ENCODE measurements around the gene RIOK2. TPM values are rescaled to one million over a fixed set of nuclear protein-coding genes. Genes with fewer than 3 reads are reported as not detected.
"Not testable (repeated sequence)": the region's sequence is repeated elsewhere in the genome, so short reads cannot be mapped to it uniquely, and the experiment has no call there.

Gene RIOK2
- total and polyA plus RNA-seq, 10 of the 15 experiments (the other 5 are each of a cell fraction or from before 2014, with no cell fraction given), result 23.0 to 69.1 (median 33.3) TPM

GRCh38 chr5:97140250-97140649 lies 42.8 kb downstream of the RIOK2 start:
- ATAC-seq; H3K4me3 ChIP-seq; H3K27ac ChIP-seq (ENCODE audit: control insufficient read depth, insufficient read depth); H3K36me3 ChIP-seq (ENCODE audit: control insufficient read depth in 2 of 2, insufficient read depth in 2 of 2, low read length in 1 of 2); H2AFZ ChIP-seq (ENCODE audit: control insufficient read depth, low read depth, low read length); POLR2A ChIA-PET; FAIRE-seq; H3K9me3 ChIP-seq (replicated peaks; ENCODE audit: control insufficient read depth, insufficient read depth, low read length); DNase-seq (ENCODE audit: low read depth, low spot score); H3K4me2 ChIP-seq (ENCODE audit: control insufficient read depth, insufficient read depth); H3K27me3 ChIP-seq (replicated peaks in 1 of 2; ENCODE audit: control insufficient read depth in 2 of 2, insufficient read depth in 2 of 2, low read length in 1 of 2); H3K9ac ChIP-seq (ENCODE audit: control insufficient read depth, insufficient read depth, low read length); H4K20me1 ChIP-seq (ENCODE audit: control insufficient read depth, insufficient read depth); H3K4me1 ChIP-seq (ENCODE audit: control insufficient read depth, insufficient read depth, low read length); H3K79me2 ChIP-seq (ENCODE audit: control insufficient read depth, insufficient read depth, low read length); BruUV-seq (replicated peaks): not testable (repeated sequence)
- SMC1A ChIA-PET (ENCODE audit: uncharacterized antibody, unreplicated experiment), result interaction anchor here (0.6 to 4.5 kb wide), 11 partner anchors 12 to 1876 kb away, joined by 3 to 106 read pairs (median 4); no protein-coding TSS in a partner anchor
- RAD21 ChIA-PET (ENCODE audit: unreplicated experiment), result interaction anchor here (0.8 to 6.5 kb wide), 7 partner anchors 21 to 388 kb away, joined by 3 to 86 read pairs (median 16); no protein-coding TSS in a partner anchor
- CTCF ChIA-PET, result interaction anchor here (1.1 to 8.0 kb wide), 8 partner anchors 8 to 538 kb away, joined by 3 to 165 read pairs (median 10); no protein-coding TSS in a partner anchor
- intact Hi-C loops (cut with micrococcal nuclease; ENCODE audit: unreplicated experiment) (loop anchor here (5.0 kb wide), 1 partner anchor 98 kb away; no protein-coding TSS in a partner anchor), in situ Hi-C loops (cut with MboI) (loop anchor here (5.0 kb wide), 1 partner anchor 93 kb away; no protein-coding TSS in a partner anchor)
- 11% methylated on average over 1 of the region's 1 CpG for WGBS (ENCODE audit: insufficient coverage, insufficient replicate concordance, low lambda C conversion rate, missing lambda C conversion rate)

- Histone ChIP-seq H4K20me1 (ENCODE audit: control insufficient read depth, insufficient read depth) (no peaks in the 10 kb centered on the region), H3K27ac (ENCODE audit: control insufficient read depth, insufficient read depth) (no peak overlapping the region), H3K36me3 (ENCODE audit: control insufficient read depth in 2 of 2, insufficient read depth in 2 of 2, low read length in 1 of 2) (no peaks in the 10 kb centered on the region), H3K79me2 (ENCODE audit: control insufficient read depth, insufficient read depth, low read length) (no peaks in the 10 kb centered on the region), H2AFZ (ENCODE audit: control insufficient read depth, low read depth, low read length) (no peak overlapping the region), H3K9ac (ENCODE audit: control insufficient read depth, insufficient read depth, low read length) (no peak overlapping the region), H3K4me2 (ENCODE audit: control insufficient read depth, insufficient read depth) (no peak overlapping the region), H3K4me3 (no peak overlapping the region), H3K9me3 (replicated peaks; ENCODE audit: control insufficient read depth, insufficient read depth, low read length) (no peaks in the 10 kb centered on the region), H3K4me1 (ENCODE audit: control insufficient read depth, insufficient read depth, low read length) (no peaks in the 10 kb centered on the region), H3K27me3 (replicated peaks in 1 of 2; ENCODE audit: control insufficient read depth in 2 of 2, insufficient read depth in 2 of 2, low read length in 1 of 2) (no peaks in the 10 kb centered on the region)
- DNase-seq (ENCODE audit: low read depth, low spot score) (no peak), FAIRE-seq (no peak), ATAC-seq (no peak)
- ChIA-PET POLR2A (no interaction called here), SMC1A (ENCODE audit: uncharacterized antibody, unreplicated experiment) (interaction anchor here (0.9 to 1.4 kb wide), 2 partner anchors 147 to 384 kb away, joined by 3 read pairs; no protein-coding TSS in a partner anchor), RAD21 (ENCODE audit: unreplicated experiment) (interaction anchor here (1.1 to 1.2 kb wide), 2 partner anchors 268 to 522 kb away, joined by 3 read pairs; no protein-coding TSS in a partner anchor), CTCF (interaction anchor here (3.4 to 7.6 kb wide), 2 partner anchors 25 to 268 kb away, joined by 18 to 121 read pairs; no protein-coding TSS in a partner anchor)
- intact Hi-C loops (cut with micrococcal nuclease; ENCODE audit: unreplicated experiment) (no loop called here), in situ Hi-C loops (cut with MboI) (no loop called here)
- TF ChIP-seq PML (IDR thresholded peaks at IDR 0.05; ENCODE audit: low read length) (no peak), IKZF1 (conservative IDR thresholded peaks at IDR 0.05) (no peak), MTA2 (IDR thresholded peaks at IDR 0.05; ENCODE audit: low read depth) (no peak)
- 86% methylated on average over 4 of the region's 4 CpGs for WGBS (ENCODE audit: insufficient coverage, insufficient replicate concordance, low lambda C conversion rate, missing lambda C conversion rate)
- no TSS peak for BruUV-seq (replicated peaks)
Measured at GRCh38 chr5:97136475-97136874, 46.6 kb downstream of the RIOK2 start.

Measured in GM12878 (cell line).